GM12878 (cell line): Measurements from ENCODE around the gene SURF4. TPM values are rescaled to one million over a fixed set of nuclear protein-coding genes. Genes with fewer than 3 reads are reported as not detected.

ENCODE experiments used
- ATAC-seq: fragments of 200-7000 bp; cut with Tn5 transposase; 3 replicates; pipeline ENCODE4 v1.9.1; 2020; ENCODE audit warnings: mild to moderate bottlenecking, moderate library complexity
- BruUV-seq: library from RNA; stranded (reverse); fragments of 400-500 nt; replicated peaks from 2 replicates; lab custom pipeline; 2021; lab: Mats Ljungman, UMichigan
- CTCF ChIA-PET: fragments of 300-600 bp; sonication (Branson Sonifier 250); formaldehyde crosslinking; extraction: SDS; loops from one replicate; lab custom pipeline; 2021; ENCODE audit warnings: inconsistent platforms; lab: Yijun Ruan, JAX
- POLR2A ChIA-PET: fragments of 350-600 bp; formaldehyde crosslinking; extraction: SDS; loops from one replicate; lab custom pipeline; 2021; ENCODE audit warnings: inconsistent platforms; lab: Charles Lee
- RAD21 ChIA-PET: fragments of 300-600 bp; sonication (Branson Sonifier 250); formaldehyde crosslinking; loops from one replicate; lab custom pipeline; 2023; ENCODE audit warnings: antibody characterized with exemption; ENCODE audit not compliant: unreplicated experiment; lab: Charles Lee
- SMC1A ChIA-PET: fragments of 300-600 bp; sonication (Branson Sonifier 250); formaldehyde crosslinking; loops from one replicate; lab custom pipeline; 2023; ENCODE audit not compliant: unreplicated experiment, uncharacterized antibody; lab: Charles Lee
- DNase-seq: peaks from one replicate; pipeline ENCODE4 v3.0.0-alpha.2; 2011; ENCODE audit warnings: low read depth, low spot score
- FAIRE-seq: peaks from 3 replicates; lab custom pipeline; 2011; peaks lifted over from hg19 to GRCh38; lab: Jason Lieb, UNC
- H2AFZ ChIP-seq: 2 replicates; pipeline ENCODE4 v1.6.0; 2011; ENCODE audit warnings: low read depth, low read length, control low read depth; ENCODE audit not compliant: control insufficient read depth
- H3K27ac ChIP-seq: 2 replicates; pipeline ENCODE4 v1.5.1; 2011; ENCODE audit warnings: control low read depth; ENCODE audit not compliant: control insufficient read depth, insufficient read depth
- H3K27me3 ChIP-seq, 2 experiments: replicated peaks in 1 of 2; 2 replicates each; pipeline versions ENCODE4 v1.6.0 to v1.6.1; 2011; ENCODE audit warnings: low read length in 1 of 2; ENCODE audit not compliant: control insufficient read depth in 2 of 2, insufficient read depth in 2 of 2
- H3K36me3 ChIP-seq, 2 experiments: 2 replicates each; pipeline ENCODE4 v1.5.1; 2011; ENCODE audit warnings: low read length in 1 of 2; ENCODE audit not compliant: control insufficient read depth in 2 of 2, insufficient read depth in 2 of 2
- H3K4me1 ChIP-seq: 2 replicates; pipeline ENCODE4 v1.6.1; 2011; ENCODE audit warnings: mild to moderate bottlenecking, low read length, moderate library complexity, mixed read lengths; ENCODE audit not compliant: control insufficient read depth, insufficient read depth
- H3K4me2 ChIP-seq: 2 replicates; pipeline ENCODE4 v1.6.0; 2011; ENCODE audit warnings: control low read depth; ENCODE audit not compliant: control insufficient read depth, insufficient read depth
- H3K4me3 ChIP-seq: fragments of 200-600 bp; sonication (generic); 2 replicates; pipeline ENCODE4 v1.5.1; 2016
- H3K79me2 ChIP-seq: 2 replicates; pipeline ENCODE4 v1.6.0; 2011; ENCODE audit warnings: low read length; ENCODE audit not compliant: control insufficient read depth, insufficient read depth
- H3K9ac ChIP-seq: 2 replicates; pipeline ENCODE4 v1.8.0; 2011; ENCODE audit warnings: low read length, control low read depth, mixed read lengths; ENCODE audit not compliant: control insufficient read depth, insufficient read depth
- H3K9me3 ChIP-seq: replicated peaks from 3 replicates; pipeline ENCODE4 v1.5.1; 2011; ENCODE audit warnings: mild to moderate bottlenecking, low read length; ENCODE audit not compliant: control insufficient read depth, insufficient read depth
- H4K20me1 ChIP-seq: 2 replicates; pipeline ENCODE4 v1.6.0; 2011; ENCODE audit not compliant: control insufficient read depth, insufficient read depth
- CBX3 ChIP-seq: fragments of 200-600 bp; sonication (generic); IDR thresholded peaks from 2 replicates; pipeline ENCODE4 v1.6.1; 2016; ENCODE audit warnings: low read depth, borderline replicate concordance
- FOS ChIP-seq: IDR thresholded peaks from 3 replicates; pipeline ENCODE4 v1.6.1; 2011; ENCODE audit warnings: borderline replicate concordance; ENCODE audit not compliant: insufficient read length; ENCODE audit errors: extremely low read depth
- MTA3 ChIP-seq: IDR thresholded peaks from 2 replicates; pipeline ENCODE4 v1.6.1; 2012; ENCODE audit warnings: low read length, inconsistent platforms, borderline replicate concordance
- MYB ChIP-seq: fragments of 150-350 bp; IDR thresholded peaks from 2 replicates; pipeline ENCODE4 v1.6.1; 2014; ENCODE audit warnings: mild to moderate bottlenecking, low read depth, low read length, borderline replicate concordance
- SIN3A ChIP-seq: IDR thresholded peaks from 2 replicates; pipeline ENCODE4 v1.6.1; 2012; ENCODE audit warnings: low read depth, low read length, improper control_type of control experiment
- SMC3 ChIP-seq: IDR thresholded peaks from 2 replicates; pipeline ENCODE4 v1.6.1; 2011; ENCODE audit warnings: low read length, improper control_type of control experiment, borderline replicate concordance
- TCF12 ChIP-seq: IDR thresholded peaks from 2 replicates; pipeline ENCODE4 v1.6.1; 2011; ENCODE audit warnings: low read depth, mild to moderate bottlenecking, low read length
- ZBTB40 ChIP-seq: fragments of 450-650 bp; IDR thresholded peaks from 2 replicates; pipeline ENCODE4 v1.6.1; 2016; ENCODE audit warnings: mild to moderate bottlenecking, moderate library complexity, borderline replicate concordance
- ZNF384 ChIP-seq: IDR thresholded peaks from 2 replicates; pipeline ENCODE4 v1.6.1; 2012; ENCODE audit warnings: low read depth, mild to moderate bottlenecking, low read length, improper control_type of control experiment, borderline replicate concordance
- ZNF592 ChIP-seq: fragments of 450-650 bp; IDR thresholded peaks from 2 replicates; pipeline ENCODE4 v1.6.1; 2017; ENCODE audit warnings: mild to moderate bottlenecking, moderate library complexity
- ZNF622 ChIP-seq: fragments of 450-650 bp; IDR thresholded peaks from 2 replicates; pipeline ENCODE4 v1.6.1; 2017; ENCODE audit warnings: mild to moderate bottlenecking, inconsistent platforms
- WGBS: methylation state at CpG from one replicate; pipeline ENCODE4 v1.1.6; 2016; ENCODE audit warnings: low lambda C conversion rate; ENCODE audit not compliant: insufficient replicate concordance, insufficient coverage; ENCODE audit errors: missing lambda C conversion rate; 5-methylcytosine and 5-hydroxymethylcytosine counted together
- in situ Hi-C: fragments of 300-500 bp; cut with MboI; formaldehyde crosslinking; loops from 9 replicates; pipeline ENCODE4 v1.14.3; 2018; ENCODE audit warnings: mixed read lengths
- intact Hi-C: fragments of 100-400 bp; cut with micrococcal nuclease; formaldehyde crosslinking; loops from one replicate; pipeline ENCODE4 v1.14.2; 2022; ENCODE audit not compliant: unreplicated experiment
- polyA plus RNA-seq, 11 experiments: library from polyadenylated mRNA; depleted of rRNA in 4 of 11; unstranded in 6 of 11; stranded (reverse) in 5 of 11; fragments of >200 nt; fragmentation: Nextera tagmentation in 4 of 11; fragmentation: Illumina TruSeq in 1 of 11; extraction: Ambion mirVana in 4 of 11; extraction: Trizol in 1 of 11; gene quantifications; 1 replicate in 1 of 11; 2 replicates in 10 of 11; pipeline versions ENCODE4 v1.2.1 to v1.2.3, GENCODE V29; 2011 to 2016; ENCODE audit warnings: inconsistent platforms in 2 of 11, missing spikeins in 2 of 11, low read depth in 1 of 11
- total RNA-seq, 4 experiments: library from RNA; depleted of rRNA in 3 of 4; stranded (reverse); fragments of >200 nt in 3 of 4; fragmentation: Illumina TruSeq in 1 of 4; extraction: Trizol in 1 of 4; gene quantifications; 2 replicates each; pipeline versions ENCODE4 v1.2.1 to v1.2.3, GENCODE V29; 2013 to 2021

Gene SURF4
- total and polyA plus RNA-seq, 10 of the 15 experiments (the other 5 are each of a cell fraction or from before 2014, with no cell fraction given) = 6.4 to 134 (median 78.7) TPM

GRCh38 chr9:133401588-133401987, 25.7 kb upstream of the SURF4 start:
- no peak for ATAC-seq
- H3K36me3 ChIP-seq = peaks cover 14 to 21% of the 10 kb centered on the region in 2 experiments; a peak in 3 of 4 replicates
- POLR2A ChIA-PET = no interaction called here
- no peak overlapping the region for H3K4me3 ChIP-seq
- RAD21 ChIA-PET = interaction anchor here (1.0 to 1.3 kb wide), 2 partner anchors 22 to 76 kb away, joined by 3 read pairs; no protein-coding TSS in a partner anchor
- in situ Hi-C loops = no loop called here
- SMC1A ChIA-PET = no interaction called here
- no peaks in the 10 kb centered on the region for H3K79me2 ChIP-seq
- CTCF ChIA-PET = interaction anchor here (1.1 to 2.0 kb wide), 4 partner anchors 14 to 215 kb away, joined by 3 to 6 read pairs (median 6); no protein-coding TSS in a partner anchor
- no peak for FAIRE-seq
- no peaks in the 10 kb centered on the region; the same call in 1 of the 2 replicates for H4K20me1 ChIP-seq
- WGBS = 80% methylated on average over 6 of the region's 6 CpGs
- BruUV-seq = no TSS peak
- TF ChIP-seq ZNF592 (no peak), ZNF384 (no peak), SIN3A (no peak), ZBTB40 (no peak), ZNF622 (no peak), CBX3 (no peak), TCF12 (no peak), MTA3 (no peak), SMC3 (no peak), FOS (no peak), MYB (no peak)
- TF ChIP-seq, all 136 proteins: peak for 0
- no peak overlapping the region for H3K9ac ChIP-seq
- DNase-seq = no peak
- H3K27me3 ChIP-seq = no peaks in the 10 kb centered on the region
- H3K27ac ChIP-seq = no peak overlapping the region
- no peak overlapping the region for H2AFZ ChIP-seq
- H3K9me3 ChIP-seq = no peaks in the 10 kb centered on the region
- H3K4me2 ChIP-seq = no peak overlapping the region
- intact Hi-C loops = no loop called here
- H3K4me1 ChIP-seq = no peaks in the 10 kb centered on the region
